OCI-LY3 (cell line): ENCODE data around the gene KDM4C.

ENCODE experiments used
- CTCF ChIP-seq: fragments of 200-600, 300-600 bp; sonication (generic); IDR thresholded peaks from 2 replicates; pipeline ENCODE4 v1.5.1; 2014; ENCODE audit warnings: antibody characterized with exemption, low read length, low read depth
- EZH2phosphoT487 ChIP-seq: fragments of 200-600 bp; shearing (Covaris generic); IDR thresholded peaks from 2 replicates; pipeline ENCODE4 v1.6.1; 2018; ENCODE audit warnings: antibody characterized with exemption, mixed run types, low read depth

- TF ChIP-seq CTCF (no peak), EZH2phosphoT487 (no peak)
These were observed 53.7 kb downstream of the KDM4C start for GRCh38 chr9:6811436-6811835.
